Parathyroid adenoma (tissue), 2 donors: ENCODE results near the gene ITCH.

Source experiments
- H2AFZ ChIP-seq: fragments of 300-600 bp; sonication (generic); one replicate; pipeline ENCODE4 v1.7.0; 2017; ENCODE audit warnings: antibody characterized with exemption, mild to moderate bottlenecking
- H3K27ac ChIP-seq: fragments of 300-600 bp; sonication (generic); one replicate; pipeline ENCODE4 v1.7.0; 2017
- H3K27me3 ChIP-seq: fragments of 300-600 bp; sonication (generic); one replicate; pipeline ENCODE4 v1.7.0; 2017; ENCODE audit warnings: low read length; ENCODE audit not compliant: control insufficient read depth, insufficient read depth
- H3K36me3 ChIP-seq: fragments of 300-600 bp; sonication (generic); one replicate; pipeline ENCODE4 v1.7.0; 2017; ENCODE audit warnings: low read length; ENCODE audit not compliant: control insufficient read depth, insufficient read depth
- H3K4me1 ChIP-seq: fragments of 300-600 bp; sonication (generic); one replicate; pipeline ENCODE4 v1.7.0; 2017; ENCODE audit warnings: control low read depth
- H3K4me2 ChIP-seq: fragments of 300-600 bp; sonication (generic); one replicate; pipeline ENCODE4 v1.7.0; 2017; ENCODE audit warnings: low read length
- H3K4me3 ChIP-seq: fragments of 300-600 bp; sonication (generic); one replicate; pipeline ENCODE4 v1.7.0; 2017; ENCODE audit warnings: low read depth, low read length
- H3K79me2 ChIP-seq: fragments of 300-600 bp; sonication (generic); one replicate; pipeline ENCODE4 v1.7.0; 2017; ENCODE audit warnings: control low read depth
- H3K9ac ChIP-seq: fragments of 300-600 bp; sonication (generic); one replicate; pipeline ENCODE4 v1.7.0; 2017; ENCODE audit warnings: mild to moderate bottlenecking
- H3K9me3 ChIP-seq: fragments of 300-600 bp; sonication (generic); one replicate; pipeline ENCODE4 v1.7.0; 2017; ENCODE audit warnings: low read length; ENCODE audit not compliant: control insufficient read depth
- TF ChIP-seq, protein P1 (sequence below): fragments of 300-600 bp; sonication (generic); IDR thresholded peaks from one replicate; pipeline ENCODE4 v1.7.0; 2017; ENCODE audit warnings: antibody characterized with exemption, mild to moderate bottlenecking
- donor health status: primary hyperparathyroidism.

ITCH gene

DNA sequence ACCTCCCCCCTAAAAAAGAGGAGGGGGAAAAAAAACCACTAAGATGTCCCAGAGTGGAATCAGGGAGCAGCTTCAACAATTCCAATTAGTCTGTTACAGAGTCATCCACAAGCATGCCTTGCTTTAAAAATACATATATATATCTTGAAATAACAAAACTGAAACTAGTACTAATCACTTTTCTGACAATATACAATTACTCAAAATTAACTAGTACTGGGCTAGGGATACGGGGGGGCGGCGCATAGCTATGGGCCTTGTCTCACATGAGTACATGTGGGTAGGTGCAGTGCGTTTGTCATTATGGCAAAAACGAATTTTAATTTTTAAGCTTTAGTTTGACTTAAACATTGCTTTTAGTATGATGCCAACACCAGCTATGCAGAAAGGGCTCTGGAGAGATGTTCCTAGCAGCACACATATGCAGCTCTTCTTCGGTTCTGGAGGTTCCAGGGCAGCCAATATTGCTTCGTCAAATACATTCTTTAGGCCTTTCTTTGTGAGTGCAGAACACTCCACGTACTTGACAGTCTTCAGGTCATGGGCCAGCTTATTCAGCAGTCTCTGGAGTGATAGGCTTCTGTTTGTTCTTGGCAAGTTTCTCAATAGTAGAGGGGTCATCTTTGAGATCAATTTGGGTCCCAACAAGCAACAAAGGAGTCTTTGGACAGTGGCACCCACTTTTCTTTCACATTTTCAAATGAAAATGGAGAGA lies 38.8 kb downstream of the ITCH start:
- no peaks in the 10 kb centered on the region for H3K36me3 ChIP-seq
- H3K9ac ChIP-seq: no peak overlapping the region
- no peak overlapping the region for H3K27ac ChIP-seq
- no peak overlapping the region for H3K4me3 ChIP-seq
- H2AFZ ChIP-seq: no peak overlapping the region
- peaks cover 18% of the 10 kb centered on the region for H3K79me2 ChIP-seq
- H3K4me1 ChIP-seq: peaks cover 5% of the 10 kb centered on the region
- no peaks in the 10 kb centered on the region for H3K27me3 ChIP-seq
- no peaks in the 10 kb centered on the region for H3K9me3 ChIP-seq
- TF ChIP-seq, protein P1, sequence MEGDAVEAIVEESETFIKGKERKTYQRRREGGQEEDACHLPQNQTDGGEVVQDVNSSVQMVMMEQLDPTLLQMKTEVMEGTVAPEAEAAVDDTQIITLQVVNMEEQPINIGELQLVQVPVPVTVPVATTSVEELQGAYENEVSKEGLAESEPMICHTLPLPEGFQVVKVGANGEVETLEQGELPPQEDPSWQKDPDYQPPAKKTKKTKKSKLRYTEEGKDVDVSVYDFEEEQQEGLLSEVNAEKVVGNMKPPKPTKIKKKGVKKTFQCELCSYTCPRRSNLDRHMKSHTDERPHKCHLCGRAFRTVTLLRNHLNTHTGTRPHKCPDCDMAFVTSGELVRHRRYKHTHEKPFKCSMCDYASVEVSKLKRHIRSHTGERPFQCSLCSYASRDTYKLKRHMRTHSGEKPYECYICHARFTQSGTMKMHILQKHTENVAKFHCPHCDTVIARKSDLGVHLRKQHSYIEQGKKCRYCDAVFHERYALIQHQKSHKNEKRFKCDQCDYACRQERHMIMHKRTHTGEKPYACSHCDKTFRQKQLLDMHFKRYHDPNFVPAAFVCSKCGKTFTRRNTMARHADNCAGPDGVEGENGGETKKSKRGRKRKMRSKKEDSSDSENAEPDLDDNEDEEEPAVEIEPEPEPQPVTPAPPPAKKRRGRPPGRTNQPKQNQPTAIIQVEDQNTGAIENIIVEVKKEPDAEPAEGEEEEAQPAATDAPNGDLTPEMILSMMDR: no peak
- no peak overlapping the region for H3K4me2 ChIP-seq

DNA sequence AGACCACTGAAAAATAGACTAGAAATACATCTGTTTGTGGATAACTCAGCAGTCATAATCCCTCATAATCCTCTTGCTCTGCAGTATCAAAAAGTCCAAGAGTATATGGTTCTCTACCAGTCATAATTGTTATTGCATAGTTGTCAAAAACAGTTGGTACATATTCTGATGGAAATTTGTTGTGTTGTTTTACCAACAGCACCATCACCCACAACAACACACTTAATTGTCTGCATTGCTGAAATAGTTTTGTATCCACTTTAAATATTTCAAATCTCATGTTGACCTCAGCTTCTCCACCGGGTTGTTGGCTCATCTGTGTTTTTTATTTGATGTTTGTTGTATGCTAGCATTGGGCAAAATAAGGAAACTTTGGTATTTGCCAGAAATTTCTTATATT lies 39.4 kb downstream of the ITCH start:
- H2AFZ ChIP-seq: no peak overlapping the region
- no peaks in the 10 kb centered on the region for H3K27me3 ChIP-seq
- no peak overlapping the region for H3K27ac ChIP-seq

DNA sequence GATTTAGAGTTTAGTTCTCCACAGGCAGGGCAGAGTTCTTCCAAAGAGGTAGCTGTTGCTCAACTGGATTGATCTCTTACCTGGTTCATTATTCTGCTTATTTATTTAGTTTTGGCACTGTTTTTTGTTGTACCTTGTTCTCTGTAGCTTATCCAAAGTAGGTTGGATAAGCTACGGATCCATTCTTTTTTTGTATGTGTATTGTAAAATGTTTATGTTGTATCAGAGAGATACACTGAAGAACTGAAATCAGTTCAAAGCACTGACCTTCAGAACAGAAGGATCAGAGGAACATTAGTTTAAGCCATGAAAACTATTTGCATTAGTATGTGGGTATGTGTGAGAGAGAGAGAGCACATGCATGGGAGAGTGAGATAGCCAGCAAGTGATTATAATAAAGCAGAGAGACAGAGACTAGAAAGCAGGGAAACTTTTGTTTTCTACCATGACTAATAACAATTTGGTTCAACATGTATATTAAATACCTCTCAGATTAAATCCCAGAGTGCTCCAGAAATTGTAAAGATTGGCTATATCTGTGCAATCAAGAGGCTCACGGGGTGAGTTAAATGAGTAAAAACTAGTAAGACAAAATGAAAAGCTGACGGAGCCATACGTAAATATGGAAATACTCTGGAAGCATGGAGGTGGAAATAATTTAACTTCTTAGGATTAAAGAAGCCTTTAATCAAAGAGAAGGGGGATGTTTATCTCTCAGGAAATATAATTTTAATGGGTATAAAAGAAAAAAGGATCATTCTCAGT lies 40.2 kb downstream of the ITCH start:
- Histone ChIP-seq H3K36me3 (no peaks in the 10 kb centered on the region), H3K27me3 (no peaks in the 10 kb centered on the region), H3K9me3 (no peaks in the 10 kb centered on the region), H3K79me2 (peaks cover 11% of the 10 kb centered on the region), H3K4me3 (no peak overlapping the region), H3K9ac (no peak overlapping the region), H3K4me1 (peaks cover 5% of the 10 kb centered on the region), H3K27ac (no peak overlapping the region), H3K4me2 (no peak overlapping the region), H2AFZ (no peak overlapping the region)
- TF ChIP-seq, protein P1: no peak

More for the DNA sequence above, 39.4 kb downstream of the ITCH start:
- Histone ChIP-seq H3K79me2 (peaks cover 13% of the 10 kb centered on the region), H3K4me2 (no peak overlapping the region), H3K9me3 (no peaks in the 10 kb centered on the region), H3K36me3 (no peaks in the 10 kb centered on the region), H3K4me1 (peaks cover 5% of the 10 kb centered on the region), H3K4me3 (no peak overlapping the region), H3K9ac (no peak overlapping the region)
- TF ChIP-seq, protein P1: no peak

GRCh38 chr20:34403908-34404307 lies 40.8 kb downstream of the ITCH start:
- Histone ChIP-seq H3K4me3 (no peak overlapping the region), H3K79me2 (peaks cover 10% of the 10 kb centered on the region), H3K27ac (no peak overlapping the region), H3K9me3 (no peaks in the 10 kb centered on the region), H3K9ac (no peak overlapping the region), H3K4me2 (no peak overlapping the region), H3K4me1 (peaks cover 5% of the 10 kb centered on the region), H3K27me3 (no peaks in the 10 kb centered on the region), H3K36me3 (no peaks in the 10 kb centered on the region), H2AFZ (no peak overlapping the region)
- TF ChIP-seq, protein P1: no peak
